IMR-90 (cell line): ENCODE results near the gene GPC4.

Source experiments
- BHLHE40 ChIP-seq: fragments of 150-350 bp; IDR thresholded peaks from 2 replicates; pipeline ENCODE4 v1.6.1; 2016; ENCODE audit warnings: mild to moderate bottlenecking, low read depth, low read length
- CEBPB ChIP-seq: IDR thresholded peaks from 2 replicates; pipeline ENCODE4 v1.6.1; 2012; ENCODE audit warnings: low read depth, low read length, improper control_type of control experiment
- MXI1 ChIP-seq: IDR thresholded peaks from 2 replicates; pipeline ENCODE4 v1.6.1; 2012; ENCODE audit warnings: low read depth, mild to moderate bottlenecking, low read length, moderate library complexity, borderline replicate concordance
- POLR2A ChIP-seq: IDR thresholded peaks from 2 replicates; pipeline ENCODE4 v1.6.1; 2012; ENCODE audit warnings: mild to moderate bottlenecking, low read depth, low read length
- USF2 ChIP-seq: fragments of 150-350 bp; IDR thresholded peaks from 2 replicates; pipeline ENCODE4 v1.6.1; 2017; ENCODE audit warnings: mild to moderate bottlenecking, antibody characterized with exemption, low read length, low read depth
- TF ChIP-seq, protein P1 (sequence below): conservative IDR thresholded peaks from 2 replicates; pipeline ENCODE4 v1.5.1; 2012; ENCODE audit warnings: mild to moderate bottlenecking, low read depth, low read length, improper control_type of control experiment

DNA sequence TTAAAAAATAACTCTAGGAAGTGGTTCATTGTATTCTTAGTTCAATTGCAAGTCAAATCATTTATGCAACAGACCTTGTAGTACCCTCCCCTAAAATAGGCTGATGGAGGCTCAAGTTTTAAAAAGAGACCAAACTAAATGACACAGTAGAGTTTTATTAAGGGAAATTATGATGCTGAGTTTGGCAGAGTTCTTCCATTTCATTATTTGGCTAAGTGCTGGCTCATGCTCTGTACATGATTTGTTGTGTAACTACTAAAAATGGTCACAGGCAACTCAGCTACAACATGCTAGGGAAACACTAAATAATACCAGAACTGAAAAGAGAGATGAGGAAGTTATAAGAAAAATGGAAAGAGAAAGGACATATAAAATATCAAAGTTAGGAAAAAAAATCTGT lies 101.0 kb downstream of the GPC4 start:
- TF ChIP-seq, protein P1, sequence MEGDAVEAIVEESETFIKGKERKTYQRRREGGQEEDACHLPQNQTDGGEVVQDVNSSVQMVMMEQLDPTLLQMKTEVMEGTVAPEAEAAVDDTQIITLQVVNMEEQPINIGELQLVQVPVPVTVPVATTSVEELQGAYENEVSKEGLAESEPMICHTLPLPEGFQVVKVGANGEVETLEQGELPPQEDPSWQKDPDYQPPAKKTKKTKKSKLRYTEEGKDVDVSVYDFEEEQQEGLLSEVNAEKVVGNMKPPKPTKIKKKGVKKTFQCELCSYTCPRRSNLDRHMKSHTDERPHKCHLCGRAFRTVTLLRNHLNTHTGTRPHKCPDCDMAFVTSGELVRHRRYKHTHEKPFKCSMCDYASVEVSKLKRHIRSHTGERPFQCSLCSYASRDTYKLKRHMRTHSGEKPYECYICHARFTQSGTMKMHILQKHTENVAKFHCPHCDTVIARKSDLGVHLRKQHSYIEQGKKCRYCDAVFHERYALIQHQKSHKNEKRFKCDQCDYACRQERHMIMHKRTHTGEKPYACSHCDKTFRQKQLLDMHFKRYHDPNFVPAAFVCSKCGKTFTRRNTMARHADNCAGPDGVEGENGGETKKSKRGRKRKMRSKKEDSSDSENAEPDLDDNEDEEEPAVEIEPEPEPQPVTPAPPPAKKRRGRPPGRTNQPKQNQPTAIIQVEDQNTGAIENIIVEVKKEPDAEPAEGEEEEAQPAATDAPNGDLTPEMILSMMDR = no peak
- no peak for TF ChIP-seq POLR2A
- no peak for TF ChIP-seq MXI1
- no peak for TF ChIP-seq BHLHE40
- no peak for TF ChIP-seq USF2
- no peak for TF ChIP-seq CEBPB
